T-helper 1 cell (primary cell): Measurements from ENCODE around the gene KCNH3.
"Not testable (repeated sequence)": the region's sequence is repeated elsewhere in the genome, so short reads cannot be mapped to it uniquely, and the experiment has no call there.

ENCODE experiments used
- DNase-seq, 5 donors: peaks; one replicate each; pipeline ENCODE4 v3.0.0-alpha.2; 2012 to 2020
- total RNA-seq, 4 donors: gene quantifications; one replicate each; lab custom pipeline; 2026; lab: John Stamatoyannopoulos, UW

The KCNH3 gene
- total RNA-seq: 2.4 to 4.4 (median 3.2) reads per million in 4 donors

- DNase-seq: peak; percentile 85 to 89 (median 88)
Measured at GRCh38 chr12:49538510-49539403, at the start of gene KCNH3. KCNH3 (plus strand) TSS chr12:49539030; CDS start chr12:49539417, 387 bp downstream.

GRCh38 chr12:49489154-49489553 lies 49.7 kb upstream of the KCNH3 start:
- DNase-seq: no peak

- DNase-seq: no peak
Measured at GRCh38 chr12:49489720-49490119, 49.1 kb upstream of the KCNH3 start.

DNA sequence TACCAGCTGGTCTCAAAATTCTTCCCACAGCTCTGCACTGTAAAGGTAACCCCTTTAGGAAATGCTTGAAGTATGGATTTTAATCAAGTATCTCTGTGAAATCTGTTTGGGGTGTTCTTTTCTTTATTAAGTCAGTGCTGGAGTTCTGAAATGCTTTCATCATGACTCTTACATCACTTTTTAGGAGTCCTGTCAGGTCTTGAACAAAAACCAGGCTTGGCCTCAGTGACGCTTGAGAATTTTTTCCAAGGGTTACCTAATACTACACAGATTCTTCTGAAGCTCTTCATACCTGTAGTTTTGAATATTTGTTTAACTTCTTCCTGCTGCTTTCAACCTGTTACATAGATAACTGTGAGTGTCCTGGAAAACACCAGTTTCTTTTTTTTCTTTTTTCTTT lies 47.0 kb upstream of the KCNH3 start:
- no peak for DNase-seq

- DNase-seq: no peak
Measured at GRCh38 chr12:49493900-49494299, 44.9 kb upstream of the KCNH3 start.

DNA sequence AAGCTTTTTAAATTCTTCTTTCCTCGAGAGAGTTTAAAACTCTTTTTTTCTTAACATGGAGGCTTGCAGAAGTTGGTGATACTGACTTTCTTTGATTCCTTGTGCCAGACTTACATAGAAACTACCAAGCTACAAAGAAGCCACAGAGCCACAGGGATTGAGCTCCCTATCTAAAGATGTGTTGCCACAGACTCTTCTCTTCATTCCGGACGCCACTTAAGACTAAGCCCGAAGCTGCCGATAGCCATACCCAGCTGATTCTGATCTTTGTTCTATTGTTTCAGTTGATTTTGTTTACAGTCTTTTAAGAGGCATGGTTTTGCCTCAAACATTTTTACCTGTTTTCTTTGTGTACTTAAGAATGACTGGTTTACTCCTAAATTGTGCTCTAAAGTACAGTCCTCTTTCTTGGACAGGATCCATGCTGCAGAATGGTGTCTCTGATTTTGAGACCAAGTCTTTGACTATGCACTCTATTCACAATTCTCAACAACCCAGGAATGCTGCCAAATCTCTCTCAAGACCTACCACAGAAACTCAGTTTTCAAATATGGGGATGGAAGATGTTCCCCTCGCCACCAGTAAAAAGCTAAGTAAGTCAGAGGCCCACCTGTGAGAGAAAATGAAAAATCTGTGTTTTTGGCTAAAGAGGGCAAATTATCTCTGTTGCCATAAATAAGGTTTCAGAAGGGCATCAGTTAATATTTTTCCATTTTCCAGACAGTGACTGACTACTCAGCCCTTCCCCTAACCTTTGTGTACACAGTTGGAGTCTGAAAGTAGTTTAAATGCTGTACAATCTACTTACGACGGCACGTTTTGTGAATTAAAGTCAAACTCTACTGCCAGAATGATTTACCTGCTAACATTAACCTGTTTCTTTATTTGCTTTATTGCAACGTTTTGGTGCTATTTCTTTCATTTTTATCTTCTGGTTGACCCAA lies 42.1 kb upstream of the KCNH3 start:
- no peak for DNase-seq

DNA sequence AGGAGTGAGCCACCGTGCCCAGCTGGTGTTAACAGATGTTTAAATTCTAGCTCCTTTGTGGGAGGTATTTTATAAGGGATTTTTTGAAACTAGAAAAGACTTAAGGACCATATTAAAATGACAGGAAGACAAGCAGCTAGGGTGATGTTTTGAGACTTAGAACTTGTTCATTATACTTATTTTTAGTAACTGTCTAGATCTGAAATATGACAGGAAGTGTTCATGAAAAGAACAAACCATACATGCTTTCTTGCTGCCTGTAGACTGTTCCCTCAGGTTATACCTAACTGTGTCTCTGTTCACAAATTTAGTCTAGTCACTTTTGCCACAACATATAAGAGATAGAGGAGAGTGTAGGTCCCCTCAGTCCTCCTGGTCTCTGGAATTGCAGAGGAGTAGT lies 36.9 kb upstream of the KCNH3 start:
- no peak for DNase-seq

- DNase-seq: no peak
Measured at GRCh38 chr12:49502590-49502989, 36.2 kb upstream of the KCNH3 start.

DNA sequence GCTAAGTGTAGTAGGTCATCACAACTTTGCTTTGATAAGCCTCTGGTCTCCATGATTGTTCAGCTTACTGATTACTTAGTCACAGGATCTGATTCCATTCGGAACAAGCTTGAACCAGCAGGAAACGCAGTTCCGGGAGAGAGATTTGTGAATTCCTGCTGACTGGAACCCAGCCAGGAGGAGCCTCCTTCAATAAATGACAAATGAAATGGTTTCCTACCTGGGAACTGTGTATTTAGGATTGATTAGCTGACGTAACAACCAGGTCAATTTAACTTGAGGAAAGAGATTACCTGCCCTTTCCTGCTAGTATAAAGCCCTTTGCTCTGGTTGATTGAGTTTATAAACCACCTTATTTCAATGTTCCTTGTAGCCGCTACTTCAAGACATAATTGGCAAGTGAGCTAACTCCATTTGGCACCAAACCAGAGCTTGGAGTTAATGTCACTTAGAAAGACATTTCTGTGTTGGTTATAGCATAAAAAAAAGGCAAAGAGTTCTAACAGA lies 35.1 kb upstream of the KCNH3 start:
- no peak for DNase-seq

- DNase-seq: no peak
Measured at GRCh38 chr12:49505672-49506071, 33.2 kb upstream of the KCNH3 start.

DNA sequence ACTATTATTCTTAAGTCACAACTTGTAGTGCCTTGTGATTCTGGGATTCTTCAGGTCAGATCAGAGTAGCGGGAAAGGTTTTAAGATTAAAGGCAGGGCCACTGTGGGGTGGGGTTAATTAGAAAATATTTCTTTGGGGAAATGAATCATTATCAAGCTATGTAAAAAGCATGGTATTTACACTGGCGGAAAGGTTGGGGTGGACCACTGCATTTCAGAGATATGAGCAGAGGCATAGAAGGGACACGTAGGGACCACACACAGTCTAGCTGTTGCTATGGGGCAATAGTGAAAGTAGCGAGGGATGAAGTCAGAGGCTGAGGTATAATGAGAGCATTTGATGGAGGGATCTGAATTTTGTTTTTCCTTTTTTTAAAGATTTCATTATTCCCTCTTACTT lies 31.7 kb upstream of the KCNH3 start:
- no peak for DNase-seq

DNA sequence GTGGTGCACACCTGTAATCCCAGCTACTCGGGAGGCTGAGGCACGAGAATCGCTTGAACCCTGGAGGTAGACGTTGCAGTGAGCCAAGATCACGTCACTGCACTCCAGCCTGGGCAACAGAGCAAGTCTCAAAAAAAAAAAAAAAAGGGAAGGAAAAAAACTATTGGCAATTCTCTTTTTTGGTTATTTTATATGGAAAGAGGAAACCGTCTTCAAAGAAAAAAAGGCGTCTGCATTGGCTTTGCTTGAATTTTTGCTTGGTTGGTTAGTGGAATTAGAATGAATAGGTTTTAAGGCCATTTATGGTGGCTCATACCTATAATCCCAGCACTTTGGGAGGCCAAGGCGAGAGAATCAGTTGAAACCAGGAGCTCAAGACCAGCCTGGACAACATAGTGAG lies 29.1 kb upstream of the KCNH3 start:
- DNase-seq: not testable (repeated sequence)

DNA sequence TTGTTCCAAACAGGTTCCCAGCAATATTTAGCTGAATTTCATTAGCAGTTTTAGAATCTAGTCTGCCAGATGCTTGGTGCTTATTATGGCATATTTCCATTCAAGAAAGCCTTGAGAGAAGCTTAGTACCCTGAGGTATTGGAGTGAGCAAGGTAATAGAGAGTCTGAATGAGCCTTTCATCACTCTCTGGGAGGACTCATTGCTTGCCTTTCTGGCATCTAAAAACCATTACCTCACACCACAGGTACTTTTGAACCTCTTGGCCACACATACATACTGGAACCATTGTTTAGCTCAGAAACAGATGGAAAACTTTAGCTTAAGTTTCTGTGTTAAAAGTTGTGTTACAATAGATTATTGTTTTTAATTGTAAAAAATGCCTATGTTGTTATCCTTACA lies 27.4 kb upstream of the KCNH3 start:
- DNase-seq: no peak

- no peak for DNase-seq
Measured at GRCh38 chr12:49512546-49512945, 26.3 kb upstream of the KCNH3 start.

- DNase-seq: no peak
Measured at GRCh38 chr12:49515266-49515665, 23.6 kb upstream of the KCNH3 start.

GRCh38 chr12:49518914-49519573 lies 19.8 kb upstream of the KCNH3 start:
- no peak for DNase-seq

DNA sequence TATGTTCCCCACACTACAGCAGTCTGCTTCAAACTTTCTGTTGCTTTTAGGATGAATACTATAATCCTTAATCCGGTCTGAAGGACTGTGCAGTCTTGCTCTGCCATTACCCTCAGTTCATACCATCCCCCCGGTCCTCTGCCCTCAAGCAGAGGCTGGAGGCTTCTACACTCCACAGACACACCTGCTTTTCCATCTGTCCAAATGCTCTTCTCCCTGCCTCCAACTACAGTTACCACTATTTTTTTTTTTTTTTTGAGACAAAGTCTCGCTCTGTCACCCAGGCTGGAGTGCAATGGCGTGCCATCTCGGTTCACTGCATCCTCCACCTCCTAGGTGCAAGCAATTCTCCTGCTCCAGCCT lies 19.3 kb upstream of the KCNH3 start:
- DNase-seq: no peak

DNA sequence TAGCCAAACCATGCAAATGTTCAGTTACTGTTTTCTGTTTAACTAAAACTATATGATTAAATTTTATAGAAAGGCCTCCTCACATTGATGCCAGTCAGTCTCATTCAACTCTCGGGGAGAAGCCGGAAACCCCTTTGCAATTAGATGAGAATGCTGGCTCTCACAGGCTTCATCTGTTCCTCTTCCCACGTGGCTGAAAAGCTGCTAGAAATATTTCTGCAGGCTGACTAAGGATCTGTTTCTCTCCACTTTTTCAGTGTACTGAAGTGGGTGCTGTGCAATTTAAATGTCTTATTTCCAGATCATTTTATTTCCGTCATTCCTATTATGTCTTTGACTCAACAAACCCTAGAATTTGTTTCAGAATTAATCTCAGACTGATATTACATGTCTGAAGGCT lies 17.4 kb upstream of the KCNH3 start:
- DNase-seq: no peak

DNA sequence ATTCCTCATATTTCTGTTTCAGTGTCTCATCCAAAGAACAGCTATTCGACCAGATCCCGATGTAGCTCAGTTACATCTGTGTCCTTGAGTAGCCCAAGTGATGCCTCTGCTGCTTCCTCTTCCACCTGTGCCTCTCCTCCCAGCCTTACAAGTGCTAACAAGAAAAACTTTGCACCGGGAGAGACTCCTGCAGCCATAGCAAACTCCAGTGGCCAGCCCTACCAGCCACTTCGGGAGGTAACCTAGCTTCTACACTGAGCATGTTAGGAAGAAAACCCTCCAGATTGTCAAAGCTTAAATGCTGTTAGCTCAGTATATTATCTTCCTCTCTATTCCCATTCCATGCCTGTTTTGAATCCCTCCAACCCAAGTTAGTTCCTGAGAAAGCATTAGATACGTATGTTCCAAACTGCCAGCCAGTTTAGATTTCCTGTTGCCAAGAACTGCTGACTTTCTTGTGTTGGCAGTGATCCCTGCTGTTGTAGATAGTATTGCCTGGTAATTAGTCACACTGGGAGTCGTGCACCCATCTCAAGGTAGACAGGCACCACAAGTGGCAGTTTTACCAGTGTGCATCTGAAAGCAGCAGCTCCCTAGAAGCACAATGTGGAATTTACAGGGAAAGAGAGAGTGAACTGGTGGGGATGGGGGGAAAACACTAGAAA lies 14.0 kb upstream of the KCNH3 start:
- no peak for DNase-seq

DNA sequence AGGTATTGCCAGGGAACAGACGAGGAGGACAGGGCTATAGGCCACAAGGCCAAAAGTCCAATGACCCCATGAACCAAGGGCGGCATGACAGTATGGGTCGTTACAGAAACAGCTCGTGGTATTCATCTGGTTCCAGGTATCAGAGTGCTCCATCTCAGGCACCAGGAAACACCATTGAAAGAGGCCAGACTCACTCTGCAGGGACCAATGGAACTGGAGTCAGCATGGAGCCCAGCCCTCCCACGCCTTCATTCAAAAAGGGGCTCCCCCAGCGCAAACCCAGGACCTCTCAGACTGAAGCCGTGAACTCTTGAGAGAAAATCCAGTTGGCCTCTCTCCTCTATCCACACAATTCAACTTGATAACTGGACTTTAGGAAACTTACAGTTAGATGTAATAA lies 12.9 kb upstream of the KCNH3 start:
- no peak for DNase-seq

- DNase-seq: no peak
Measured at GRCh38 chr12:49527361-49528130, 11.3 kb upstream of the KCNH3 start.
